ENCODE data around the gene ANKRD11.

The ANKRD11 gene

GRCh38 chr16:89506113-89506504 is 15.7 kb upstream of the ANKRD11 start:
- no peak for DNase-seq

- peak; percentile 85 to 88 for DNase-seq
These were observed 15.1 kb upstream of the ANKRD11 start for GRCh38 chr16:89505204-89506112.

- DNase-seq: no peak
These were observed 13.7 kb upstream of the ANKRD11 start for GRCh38 chr16:89504091-89504490.

- DNase-seq: no peak
These were observed 11.9 kb upstream of the ANKRD11 start for GRCh38 chr16:89502081-89502843.

GRCh38 chr16:89499767-89500166 is 9.4 kb upstream of the ANKRD11 start:
- no peak for DNase-seq

GRCh38 chr16:89498839-89499238 is 8.5 kb upstream of the ANKRD11 start:
- no peak for DNase-seq

GRCh38 chr16:89495121-89495520 is 4.8 kb upstream of the ANKRD11 start:
- DNase-seq: no peak

- DNase-seq: no peak
These were observed 3.4 kb upstream of the ANKRD11 start for GRCh38 chr16:89493776-89494175.

- no peak for DNase-seq
These were observed 1.8 kb upstream of the ANKRD11 start for GRCh38 chr16:89491974-89492687.

GRCh38 chr16:89491238-89491869 is 993 bp upstream of the ANKRD11 start:
- no peak for DNase-seq

- peak in 1 of 2 donors; percentile 23 for DNase-seq
These were observed 393 bp downstream of the ANKRD11 start for GRCh38 chr16:89489898-89490438.

GRCh38 chr16:89489040-89489897 is 1.1 kb downstream of the ANKRD11 start:
- peak; percentile 78 to 82 for DNase-seq

- no peak for DNase-seq
These were observed 4.6 kb downstream of the ANKRD11 start for GRCh38 chr16:89485701-89486246.

GRCh38 chr16:89484923-89485679 is 5.3 kb downstream of the ANKRD11 start:
- no peak for DNase-seq

- no peak for DNase-seq
These were observed 6.3 kb downstream of the ANKRD11 start for GRCh38 chr16:89484041-89484501.

- DNase-seq: no peak
These were observed 7.5 kb downstream of the ANKRD11 start for GRCh38 chr16:89482817-89483205.

- no peak for DNase-seq
These were observed 8.1 kb downstream of the ANKRD11 start for GRCh38 chr16:89482150-89482816.

GRCh38 chr16:89481356-89481955 is 8.9 kb downstream of the ANKRD11 start:
- no peak for DNase-seq

GRCh38 chr16:89478576-89479221 is 11.7 kb downstream of the ANKRD11 start:
- DNase-seq: no peak

Measured in stimulated activated CD4-positive, alpha-beta T cell treated with anti-CD3 and anti-CD28 coated beads, Interleukin-2, amount 100 ng/mL, for 24 hours (primary cell).